GM19099 (cell line): ENCODE results near the gene WDR46.

Source experiments
- POLR2A ChIP-seq: IDR thresholded peaks from 3 replicates; pipeline ENCODE4 v1.6.1; 2011; ENCODE audit warnings: low read depth; ENCODE audit not compliant: insufficient read length; ENCODE audit errors: extremely low read depth

The WDR46 gene, protein sequence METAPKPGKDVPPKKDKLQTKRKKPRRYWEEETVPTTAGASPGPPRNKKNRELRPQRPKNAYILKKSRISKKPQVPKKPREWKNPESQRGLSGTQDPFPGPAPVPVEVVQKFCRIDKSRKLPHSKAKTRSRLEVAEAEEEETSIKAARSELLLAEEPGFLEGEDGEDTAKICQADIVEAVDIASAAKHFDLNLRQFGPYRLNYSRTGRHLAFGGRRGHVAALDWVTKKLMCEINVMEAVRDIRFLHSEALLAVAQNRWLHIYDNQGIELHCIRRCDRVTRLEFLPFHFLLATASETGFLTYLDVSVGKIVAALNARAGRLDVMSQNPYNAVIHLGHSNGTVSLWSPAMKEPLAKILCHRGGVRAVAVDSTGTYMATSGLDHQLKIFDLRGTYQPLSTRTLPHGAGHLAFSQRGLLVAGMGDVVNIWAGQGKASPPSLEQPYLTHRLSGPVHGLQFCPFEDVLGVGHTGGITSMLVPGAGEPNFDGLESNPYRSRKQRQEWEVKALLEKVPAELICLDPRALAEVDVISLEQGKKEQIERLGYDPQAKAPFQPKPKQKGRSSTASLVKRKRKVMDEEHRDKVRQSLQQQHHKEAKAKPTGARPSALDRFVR

DNA sequence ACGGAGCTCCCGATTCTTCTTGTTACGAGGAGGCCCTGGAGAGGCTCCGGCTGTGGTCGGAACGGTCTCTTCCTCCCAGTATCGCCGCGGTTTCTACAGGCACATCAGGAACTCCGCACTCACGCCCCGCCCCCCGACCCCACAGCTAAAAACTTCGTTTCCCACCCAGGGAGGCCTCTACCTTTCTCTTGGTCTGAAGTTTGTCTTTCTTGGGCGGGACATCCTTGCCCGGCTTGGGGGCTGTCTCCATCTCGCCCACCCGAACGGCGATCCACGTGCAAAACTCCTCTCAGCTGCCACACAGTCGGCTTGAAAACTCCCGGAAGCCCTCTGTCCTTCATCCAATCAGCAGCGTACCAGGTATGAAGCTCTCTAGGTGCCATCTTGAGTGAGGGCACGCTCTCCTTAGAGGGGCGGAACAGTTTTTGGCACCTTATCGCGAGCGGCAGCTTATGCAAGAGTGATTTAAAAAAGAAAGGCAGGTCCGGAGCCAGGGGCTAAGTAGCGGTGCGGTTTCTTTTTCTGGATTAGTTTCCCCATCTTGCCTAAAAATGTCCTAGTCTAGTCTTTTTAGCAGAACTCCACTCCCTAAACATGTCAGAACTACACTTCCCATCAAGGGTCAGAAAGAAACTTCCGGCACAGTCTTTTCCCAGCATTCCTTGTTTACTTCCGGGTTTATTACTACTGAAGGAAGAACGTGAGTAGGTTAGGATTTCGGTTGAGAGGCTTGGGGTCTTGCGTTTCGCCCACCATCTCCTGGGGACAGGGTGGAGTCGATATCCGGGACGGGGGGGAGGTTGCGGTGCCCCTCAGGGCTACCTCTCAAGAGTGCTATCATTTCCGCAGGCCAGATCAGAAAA, at the start of gene WDR46, which contains the start of gene PFDN6:
Gene WDR46 (minus strand): TSS at position 319 of the 863 bp plus-strand sequence. CDS start 69 bp downstream, at position 250.
Gene PFDN6 (plus strand): TSS at position 681 of the 863 bp plus-strand sequence. CDS start 256 bp downstream, outside the sequence.
- TF ChIP-seq POLR2A: peak; percentile 47

DNA sequence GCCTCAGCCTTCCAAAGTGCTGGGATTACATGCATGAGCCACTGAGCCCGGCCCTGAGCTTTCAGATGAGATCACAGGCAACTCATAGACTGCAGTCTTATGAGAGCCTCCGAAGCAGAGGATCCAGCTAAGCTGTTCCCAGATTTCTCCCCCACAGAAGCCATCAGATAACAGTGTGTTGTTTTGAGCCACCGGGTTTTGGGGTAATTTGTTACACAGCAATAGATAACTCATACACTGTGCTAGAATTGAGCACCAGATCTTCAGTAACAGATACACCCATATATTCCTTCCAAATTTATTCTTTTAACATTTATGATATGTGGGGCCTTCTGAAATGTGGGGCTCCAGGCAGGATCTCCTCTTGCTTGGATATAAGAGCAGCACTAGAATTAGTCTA, 47.5 kb upstream of the WDR46 start:
- TF ChIP-seq POLR2A: no peak

DNA sequence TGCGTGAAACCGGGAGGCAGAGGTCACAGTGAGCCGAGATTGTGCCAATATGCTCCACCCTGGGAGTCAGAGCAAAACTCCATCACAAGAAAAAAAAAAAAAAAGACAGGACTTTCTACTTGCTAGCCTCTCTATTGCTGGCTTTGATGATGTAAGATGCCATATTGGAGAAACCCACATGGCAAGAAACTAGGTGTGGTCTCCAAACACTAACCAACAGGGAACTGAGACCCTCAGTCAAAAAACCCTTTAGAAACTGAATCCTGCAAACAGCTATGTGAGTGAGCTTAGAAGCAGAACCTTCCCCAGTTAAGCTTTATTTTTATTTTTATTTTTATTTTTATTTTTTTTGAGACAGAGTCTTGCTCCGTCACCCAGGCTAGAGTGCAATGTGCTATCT, 46.9 kb upstream of the WDR46 start:
- TF ChIP-seq POLR2A: no peak

DNA sequence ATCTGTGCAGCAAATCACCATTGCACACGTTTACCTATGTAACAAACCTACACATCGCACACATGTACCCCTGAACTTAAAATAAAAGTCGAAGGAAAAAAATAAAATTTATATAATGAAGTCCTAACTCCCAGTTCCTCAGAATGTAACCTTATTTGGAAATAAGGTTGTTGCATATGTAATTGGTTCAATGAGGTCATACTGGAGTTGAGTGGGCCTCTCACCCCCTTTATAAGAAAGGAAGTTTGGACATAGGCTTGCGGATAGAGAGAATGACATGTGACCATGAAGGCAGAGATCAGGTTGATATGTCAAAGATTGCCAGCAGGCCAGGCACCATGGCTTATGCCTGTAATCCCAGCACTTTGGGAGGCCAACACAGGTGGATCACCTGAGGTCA, 44.6 kb upstream of the WDR46 start:
- no peak for TF ChIP-seq POLR2A

DNA sequence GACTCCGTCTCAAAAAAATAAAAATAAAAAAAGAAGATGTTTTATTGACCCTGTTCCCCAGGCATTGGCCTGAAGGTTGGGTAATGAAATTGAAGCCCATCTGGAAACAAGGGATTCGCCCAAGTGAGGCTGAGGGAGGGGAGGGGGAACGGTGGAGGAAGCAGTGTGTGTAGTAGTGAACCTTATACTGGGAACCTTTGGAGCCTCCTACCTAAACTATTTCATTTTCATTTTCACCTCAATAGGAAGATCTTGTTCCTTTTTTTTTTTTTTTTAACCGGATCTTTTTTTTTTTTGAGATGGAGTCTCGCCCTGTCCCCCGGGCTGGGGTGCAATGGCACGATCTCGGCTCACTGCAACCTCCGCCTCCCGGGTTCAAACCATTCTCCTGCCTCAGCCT, 41.7 kb upstream of the WDR46 start:
- TF ChIP-seq POLR2A: no peak

DNA sequence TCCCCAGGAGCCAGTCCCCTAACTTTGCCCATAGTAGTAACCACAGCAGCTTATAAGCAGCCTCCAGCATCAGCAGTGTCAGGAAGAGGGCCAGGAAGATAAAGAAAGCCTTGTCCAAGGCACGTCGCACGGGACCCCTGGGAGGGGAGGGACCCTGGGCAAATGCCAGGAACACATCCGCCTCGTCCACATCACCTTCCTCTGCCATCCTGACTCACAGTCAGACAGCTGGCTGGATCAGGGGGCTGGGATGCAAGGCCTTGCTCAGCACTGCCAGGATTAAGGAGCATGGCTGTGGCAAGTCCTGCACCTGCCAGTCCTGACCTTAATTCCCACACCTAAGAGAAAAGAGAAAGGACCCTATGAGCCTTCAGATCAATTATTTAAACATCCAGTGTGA, 40.0 kb upstream of the WDR46 start:
- no peak for TF ChIP-seq POLR2A

DNA sequence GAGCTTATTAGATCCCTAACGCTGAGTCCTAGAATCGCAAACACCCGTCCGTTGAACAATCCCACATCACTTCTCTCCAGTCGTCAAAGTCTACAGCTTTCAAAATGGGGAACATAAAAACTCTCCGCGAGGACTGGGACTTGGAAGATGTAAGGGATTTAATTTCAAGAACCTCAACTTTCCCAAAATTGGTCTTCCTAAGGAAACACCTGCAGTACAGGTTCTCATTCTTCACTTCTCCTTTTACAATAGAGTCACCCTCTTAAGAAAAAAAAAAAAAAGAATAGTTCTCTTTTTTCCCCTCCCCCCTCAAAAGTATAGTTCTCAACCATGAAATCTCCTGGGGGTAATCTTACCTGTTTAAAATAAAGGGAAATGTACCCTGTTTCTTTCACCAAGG, 35.1 kb upstream of the WDR46 start:
- no peak for TF ChIP-seq POLR2A

DNA sequence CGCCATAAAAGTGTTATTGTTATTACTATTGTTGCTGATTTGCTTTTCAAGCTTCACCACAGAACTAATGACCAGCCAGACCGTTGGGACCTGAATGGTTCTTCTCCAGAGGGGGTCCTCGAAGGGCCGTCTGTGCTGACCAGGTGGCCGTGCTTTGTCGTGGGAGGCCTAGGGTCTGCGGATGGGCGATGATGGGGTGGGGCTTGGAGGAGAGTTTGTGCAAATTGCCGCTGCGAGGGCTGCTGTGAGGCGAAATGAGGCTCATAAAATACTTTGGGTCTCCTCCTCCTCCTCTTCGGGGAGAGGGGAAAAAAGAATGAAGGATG, 34.5 kb upstream of the WDR46 start:
- no peak for TF ChIP-seq POLR2A

DNA sequence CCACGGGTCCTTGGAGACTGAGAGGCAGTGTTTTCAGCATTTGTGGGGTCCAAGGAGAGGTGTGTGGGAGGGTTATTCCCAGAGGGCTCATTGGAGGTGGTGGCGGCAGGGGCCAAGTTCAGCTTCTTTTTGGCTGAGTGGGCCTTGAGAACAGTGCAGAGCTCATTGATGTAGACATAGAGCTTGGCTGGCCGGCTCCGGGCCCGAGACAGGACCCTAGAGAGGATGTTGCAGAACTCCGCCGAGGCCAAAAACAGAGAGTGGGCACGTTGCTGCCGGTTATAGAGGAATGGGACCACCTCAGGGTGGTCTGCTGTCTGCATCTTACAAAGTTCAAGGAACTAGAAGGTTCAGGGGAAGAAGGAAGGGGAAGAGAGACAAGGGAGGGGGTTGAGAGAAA, 32.2 kb upstream of the WDR46 start:
- no peak for TF ChIP-seq POLR2A

DNA sequence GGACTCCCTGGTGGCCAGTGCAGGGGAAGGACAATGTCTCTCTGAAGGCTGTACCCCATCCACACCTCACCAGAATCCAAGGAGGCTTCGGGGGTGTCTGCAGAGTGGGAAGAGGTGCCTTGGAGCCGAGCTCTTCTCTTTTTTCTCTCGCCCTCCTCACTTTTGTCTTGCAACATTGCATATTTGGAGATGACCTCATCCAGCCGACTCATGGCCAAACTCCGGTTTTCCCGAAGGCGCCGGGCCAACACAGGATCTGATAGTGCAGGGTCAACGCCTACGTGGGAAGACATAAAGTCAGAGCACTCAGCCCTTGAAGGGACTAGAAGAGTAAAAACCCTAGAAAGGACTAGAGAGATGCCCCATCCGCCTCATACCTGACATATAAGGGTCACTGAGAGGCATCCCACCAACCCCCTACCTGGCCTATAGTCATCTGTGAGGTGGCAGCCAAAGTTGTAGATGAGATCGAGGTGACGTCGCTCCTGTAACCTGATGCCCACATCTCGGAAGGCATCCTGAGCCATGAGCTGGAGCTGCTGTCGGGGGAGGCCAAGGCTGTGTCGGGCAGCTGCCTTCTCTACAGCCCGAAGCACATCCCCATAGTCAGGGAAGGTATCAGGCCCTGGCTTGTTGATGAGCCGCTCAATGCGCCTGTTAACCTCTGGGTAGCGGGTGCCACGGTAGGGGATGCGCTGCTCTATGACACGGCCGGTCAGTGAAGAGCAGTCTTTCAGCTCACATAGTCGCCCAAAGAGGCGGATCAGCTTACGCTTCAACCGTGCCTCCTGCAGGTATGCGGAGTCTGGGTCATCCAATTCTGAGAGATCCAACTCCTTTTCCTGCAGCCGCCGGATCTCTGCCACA, 31.5 kb upstream of the WDR46 start:
- no peak for TF ChIP-seq POLR2A

DNA sequence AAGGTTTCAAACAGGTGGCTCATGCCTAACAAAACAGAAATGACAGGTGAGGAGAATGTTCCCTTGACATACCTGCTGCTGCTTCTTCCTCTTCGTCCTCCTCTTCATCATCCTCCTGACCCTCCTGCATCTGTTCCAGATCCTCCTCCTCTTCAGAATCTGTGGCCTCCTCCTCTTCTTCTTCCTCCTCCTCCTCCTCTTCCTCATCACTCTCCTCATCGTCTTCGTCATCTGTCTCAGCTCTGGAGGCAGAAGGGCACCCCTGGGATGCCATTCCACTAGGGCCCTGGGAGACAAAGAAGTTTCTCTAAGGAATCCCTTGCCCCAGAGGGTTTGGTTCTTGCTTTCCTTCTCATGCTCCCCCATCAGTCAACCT, 30.9 kb upstream of the WDR46 start:
- no peak for TF ChIP-seq POLR2A

DNA sequence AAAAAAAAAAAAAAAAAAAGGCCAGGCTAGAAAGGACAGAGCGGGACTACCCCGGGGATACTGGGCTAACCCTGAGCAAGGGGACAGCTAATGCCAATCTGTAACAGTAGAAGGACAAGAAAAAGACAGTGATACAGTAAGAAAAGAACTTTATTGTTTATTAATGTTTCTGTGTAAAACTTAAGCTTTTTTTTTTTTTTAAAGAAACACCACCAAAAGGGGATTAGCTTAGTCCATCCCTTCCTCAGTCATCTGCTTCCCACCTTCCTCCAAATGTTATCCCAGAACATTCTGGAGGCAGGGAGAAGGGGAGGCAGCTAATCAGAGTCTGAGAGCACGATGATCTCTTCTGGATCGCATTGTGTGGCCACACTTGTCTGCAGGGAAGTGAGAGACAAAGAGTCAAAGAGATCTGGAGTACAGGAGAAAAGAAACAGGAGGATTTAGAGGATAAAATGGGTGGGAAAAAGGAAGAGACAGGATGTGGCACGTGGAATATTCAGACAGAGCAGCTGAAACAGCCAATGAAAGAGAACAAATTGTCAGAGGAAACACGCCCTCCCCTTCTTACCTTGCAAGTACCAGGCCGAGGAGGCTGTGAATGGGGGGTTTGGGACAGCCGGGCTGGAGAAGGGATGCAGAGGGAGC, 29.5 kb upstream of the WDR46 start:
- no peak for TF ChIP-seq POLR2A

DNA sequence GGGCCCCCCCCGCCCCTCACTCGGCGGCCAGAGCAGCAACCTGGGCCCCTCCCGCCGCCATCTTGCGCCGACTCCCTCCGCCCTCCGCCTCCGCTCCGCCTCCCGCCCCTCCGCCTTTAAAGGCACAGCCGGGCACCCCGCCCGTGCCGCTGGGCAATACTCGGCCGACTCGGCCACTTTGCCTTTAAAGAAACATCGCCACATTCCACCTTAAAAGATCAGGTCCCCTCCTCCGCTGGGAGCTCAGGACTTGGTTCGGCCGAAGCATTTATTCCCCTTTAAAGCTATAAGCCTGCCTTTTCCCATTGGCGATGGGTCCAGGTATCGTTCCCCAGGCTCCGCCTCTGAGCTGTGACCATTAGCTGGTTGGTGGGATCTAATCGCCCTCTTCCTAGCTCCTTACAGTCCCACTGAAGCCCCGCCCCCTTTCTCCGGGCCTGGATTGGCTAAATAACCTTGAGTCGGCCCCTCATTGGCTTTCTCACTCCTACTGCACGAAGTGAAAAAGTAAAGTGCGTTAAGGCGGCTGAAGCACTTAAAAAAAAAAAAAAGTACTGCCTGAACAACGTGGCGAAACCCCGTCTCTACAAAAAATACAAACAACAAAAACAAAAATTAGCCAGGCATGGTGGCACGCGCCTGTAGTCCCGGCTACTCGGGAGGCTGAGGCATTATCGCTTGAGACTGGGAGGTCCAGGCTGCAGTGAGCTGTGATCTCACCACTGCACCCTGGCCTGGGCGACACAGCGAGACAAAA, 28.8 kb upstream of the WDR46 start, which contains the start of gene ZBTB22:
Gene ZBTB22 (minus strand): TSS at position 76 of the 757 bp plus-strand sequence. CDS start 828 bp downstream, outside the sequence.
- TF ChIP-seq POLR2A: peak; percentile 37

DNA sequence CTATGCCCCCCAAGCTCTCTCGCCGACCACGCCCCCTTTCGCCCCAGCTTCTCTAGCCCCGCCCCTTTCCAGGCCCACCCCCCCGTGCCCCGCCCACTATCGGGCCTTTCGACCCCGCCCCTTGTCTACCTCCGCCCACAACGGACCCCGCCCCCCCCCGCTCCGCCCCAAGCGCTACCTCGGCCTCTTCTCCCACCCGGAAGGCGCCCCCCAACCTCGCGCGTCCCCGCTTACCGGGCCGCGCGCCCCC, 28.3 kb upstream of the WDR46 start:
- TF ChIP-seq POLR2A: no peak
